NCI-H2171 treated with DMSO at 0.1 percent for 48 hours (cell line): ENCODE data around the gene CD244.

Experiments used
- DNase-seq: peaks from one replicate; lab custom pipeline; 2025; lab: John Stamatoyannopoulos, UW

Gene CD244

DNA sequence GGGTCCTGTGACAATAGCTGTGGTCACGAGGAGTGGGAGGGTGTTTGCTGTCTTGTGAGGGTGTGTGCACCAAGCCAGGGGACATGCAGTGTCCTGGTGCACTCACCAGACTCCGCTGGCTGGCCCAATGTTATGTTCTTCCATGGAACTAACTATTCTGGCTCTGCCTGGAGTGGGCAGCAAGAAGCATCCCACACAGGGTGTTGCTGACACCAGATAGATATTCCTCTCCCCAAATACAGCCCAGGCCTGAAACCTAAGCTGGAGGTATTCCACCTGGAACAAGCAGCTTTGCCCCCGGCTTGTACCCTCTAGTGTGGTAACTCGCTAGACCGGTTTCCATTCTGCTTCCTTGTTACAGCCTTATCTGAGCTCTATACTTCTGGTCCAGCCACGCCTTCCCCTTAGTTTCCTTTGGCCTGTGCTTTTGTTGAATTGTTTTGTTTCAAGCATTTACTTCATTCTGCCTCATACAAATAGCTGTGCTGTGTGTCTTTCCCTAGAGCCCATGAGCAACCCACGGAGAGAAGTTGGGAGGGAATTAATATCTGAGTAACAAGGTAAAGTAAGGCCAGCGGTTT is 81.4 kb downstream of the CD244 start:
- DNase-seq, result no peak

DNA sequence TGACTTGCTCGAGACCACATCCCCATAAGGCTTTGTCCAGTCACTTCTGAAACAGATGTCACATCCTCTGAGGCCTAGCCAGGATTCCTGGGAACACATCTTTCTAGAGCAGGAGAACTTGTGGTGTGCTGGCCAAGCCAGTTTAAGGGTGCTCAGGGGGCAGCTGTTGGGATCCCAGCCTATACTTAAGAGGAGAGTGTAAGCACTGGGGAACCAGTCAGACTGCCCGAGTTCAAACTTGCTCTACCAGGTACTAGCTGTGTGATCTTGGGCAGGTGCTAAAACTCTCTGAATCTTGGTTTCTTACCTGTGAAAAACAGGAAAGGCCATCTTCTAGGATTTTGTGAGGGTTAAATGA is 82.3 kb downstream of the CD244 start:
- no peak for DNase-seq
